Measurements from ENCODE around the gene ACAA1. TPM values are rescaled to one million over a fixed set of nuclear protein-coding genes. Genes with fewer than 3 reads are reported as not detected.

The ACAA1 gene
- total RNA-seq, 6 experiments from 2014 or later, result 192 to 441 (median 309) TPM

DNA sequence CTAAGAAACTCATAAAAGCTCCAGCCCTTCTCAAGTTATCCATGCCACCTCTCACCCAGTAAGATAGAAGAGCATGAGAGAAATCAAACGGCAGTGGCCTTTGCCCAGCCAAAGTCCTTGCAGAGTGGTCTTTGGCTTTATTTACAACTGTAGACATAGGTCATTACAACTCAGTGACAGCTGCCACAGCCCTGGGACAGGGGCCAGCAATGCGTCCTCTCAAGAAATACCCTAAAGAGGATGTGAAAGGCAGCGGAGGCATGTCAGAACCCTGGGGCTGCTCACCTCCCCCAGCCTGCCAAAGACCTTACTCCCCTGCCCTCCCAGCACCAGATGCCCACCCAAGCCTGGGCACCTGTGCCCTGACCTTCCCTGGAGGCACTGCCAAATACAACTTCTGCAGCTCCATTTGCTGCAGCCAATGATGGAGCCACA, 6.3 kb downstream of the ACAA1 start:
- Histone ChIP-seq H3K27me3 (no peaks in the 10 kb centered on the region), H3K4me1 (peaks cover 0 to 87% (median 42%) of the 10 kb centered on the region in 4 donors), H3K9me3 (no peaks in the 10 kb centered on the region), H3K4me3 (peak overlapping the region in 1 of 3 donors; percentile 12), H3K27ac (peak overlapping the region; percentile 18 to 90 (median 76)), H3K36me3 (peaks cover 0 to 83% (median 37%) of the 10 kb centered on the region in 4 donors)
- DNase-seq (peak; percentile 71 to 94 (median 89)), ATAC-seq (peak; percentile 46 to 66 (median 54))
- WGBS (ENCODE audit: insufficient coverage, low coverage, low lambda C conversion rate, missing lambda C conversion rate), result 31% methylated on average over 3 of the region's 3 CpGs
- intact Hi-C loops (cut with DNase I), result no loop called here
- TF ChIP-seq, protein P1, sequence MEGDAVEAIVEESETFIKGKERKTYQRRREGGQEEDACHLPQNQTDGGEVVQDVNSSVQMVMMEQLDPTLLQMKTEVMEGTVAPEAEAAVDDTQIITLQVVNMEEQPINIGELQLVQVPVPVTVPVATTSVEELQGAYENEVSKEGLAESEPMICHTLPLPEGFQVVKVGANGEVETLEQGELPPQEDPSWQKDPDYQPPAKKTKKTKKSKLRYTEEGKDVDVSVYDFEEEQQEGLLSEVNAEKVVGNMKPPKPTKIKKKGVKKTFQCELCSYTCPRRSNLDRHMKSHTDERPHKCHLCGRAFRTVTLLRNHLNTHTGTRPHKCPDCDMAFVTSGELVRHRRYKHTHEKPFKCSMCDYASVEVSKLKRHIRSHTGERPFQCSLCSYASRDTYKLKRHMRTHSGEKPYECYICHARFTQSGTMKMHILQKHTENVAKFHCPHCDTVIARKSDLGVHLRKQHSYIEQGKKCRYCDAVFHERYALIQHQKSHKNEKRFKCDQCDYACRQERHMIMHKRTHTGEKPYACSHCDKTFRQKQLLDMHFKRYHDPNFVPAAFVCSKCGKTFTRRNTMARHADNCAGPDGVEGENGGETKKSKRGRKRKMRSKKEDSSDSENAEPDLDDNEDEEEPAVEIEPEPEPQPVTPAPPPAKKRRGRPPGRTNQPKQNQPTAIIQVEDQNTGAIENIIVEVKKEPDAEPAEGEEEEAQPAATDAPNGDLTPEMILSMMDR (IDR thresholded peaks at IDR 0.05), result no peak
- TF ChIP-seq POLR2A (IDR thresholded peaks at IDR 0.05), result no peak

DNA sequence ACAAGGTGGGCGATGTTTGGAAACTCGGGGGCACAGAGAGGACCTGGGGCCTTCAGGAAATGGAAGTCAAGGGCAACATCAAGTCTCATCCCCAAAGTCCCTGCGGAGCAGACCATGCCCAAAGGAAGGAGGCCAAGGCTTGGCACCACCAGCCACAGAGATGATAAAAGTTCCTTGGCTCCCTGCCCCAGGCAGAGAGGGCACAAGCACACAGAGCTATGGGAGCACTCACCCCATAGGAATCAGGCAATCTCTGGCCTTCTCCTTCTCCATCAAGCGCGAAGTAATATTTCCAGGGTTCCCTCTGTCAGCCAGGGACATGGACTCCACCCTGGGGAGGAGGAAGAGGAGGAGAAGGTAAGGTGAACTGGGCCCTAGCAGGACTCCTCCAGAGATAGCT, 7.9 kb downstream of the ACAA1 start:
- intact Hi-C loops (cut with DNase I), result loop anchor here in 1 of 2 donors (10.0 kb wide), 1 partner anchor 346 kb away; no protein-coding TSS in a partner anchor
- Histone ChIP-seq H3K27ac (peak overlapping the region in 2 of 3 donors; percentile 59 to 90), H3K27me3 (no peaks in the 10 kb centered on the region), H3K9me3 (no peaks in the 10 kb centered on the region), H3K4me1 (peaks cover 0 to 83% (median 43%) of the 10 kb centered on the region in 4 donors), H3K36me3 (peaks cover 0 to 89% (median 47%) of the 10 kb centered on the region in 4 donors), H3K4me3 (no peak overlapping the region)
- TF ChIP-seq POLR2A (IDR thresholded peaks at IDR 0.05), result no peak
- TF ChIP-seq, protein P1 (IDR thresholded peaks at IDR 0.05), result no peak
- peak; percentile 31 to 78 (median 69) for DNase-seq
- peak in 1 of 4 donors; percentile 3 for ATAC-seq
- WGBS (ENCODE audit: insufficient coverage, low coverage, low lambda C conversion rate, missing lambda C conversion rate), result 60% methylated on average over 2 of the region's 5 CpGs

DNA sequence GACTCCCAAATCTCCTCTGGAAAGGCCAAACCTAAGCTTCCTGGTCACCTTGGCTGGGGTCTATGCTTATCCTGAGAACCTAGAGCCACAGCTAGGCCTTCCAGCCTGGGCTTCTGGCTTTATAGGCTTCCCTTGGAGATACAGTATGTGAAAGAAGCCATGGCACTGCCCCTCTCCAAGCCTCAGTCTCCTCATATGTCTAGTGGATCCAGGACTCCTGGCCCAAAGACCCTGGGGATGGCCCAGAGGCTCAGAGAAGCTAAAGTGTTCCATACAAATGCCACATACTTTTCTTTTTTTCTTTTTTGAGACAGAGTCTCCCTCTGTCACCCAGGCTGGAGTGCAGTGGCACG, 8.6 kb downstream of the ACAA1 start:
- no peak for DNase-seq
- no peak overlapping the region for H3K4me3 ChIP-seq
- TF ChIP-seq, protein P1 (IDR thresholded peaks at IDR 0.05), result no peak
- no peak for TF ChIP-seq POLR2A (IDR thresholded peaks at IDR 0.05)
- WGBS (ENCODE audit: insufficient coverage, low coverage, low lambda C conversion rate, missing lambda C conversion rate), result 33% methylated on average over 1 of the region's 1 CpG
- ATAC-seq, result no peak
- intact Hi-C loops (cut with DNase I), result loop anchor here in 1 of 2 donors (10.0 kb wide), 1 partner anchor 347 kb away; no protein-coding TSS in a partner anchor
- peaks cover 0 to 86% (median 42%) of the 10 kb centered on the region in 4 donors for H3K4me1 ChIP-seq
- peak overlapping the region in 1 of 3 donors; percentile 90 for H3K27ac ChIP-seq
- H3K36me3 ChIP-seq, result peaks cover 0 to 91% (median 49%) of the 10 kb centered on the region in 4 donors
- H3K9me3 ChIP-seq, result no peaks in the 10 kb centered on the region
- H3K27me3 ChIP-seq, result no peaks in the 10 kb centered on the region

DNA sequence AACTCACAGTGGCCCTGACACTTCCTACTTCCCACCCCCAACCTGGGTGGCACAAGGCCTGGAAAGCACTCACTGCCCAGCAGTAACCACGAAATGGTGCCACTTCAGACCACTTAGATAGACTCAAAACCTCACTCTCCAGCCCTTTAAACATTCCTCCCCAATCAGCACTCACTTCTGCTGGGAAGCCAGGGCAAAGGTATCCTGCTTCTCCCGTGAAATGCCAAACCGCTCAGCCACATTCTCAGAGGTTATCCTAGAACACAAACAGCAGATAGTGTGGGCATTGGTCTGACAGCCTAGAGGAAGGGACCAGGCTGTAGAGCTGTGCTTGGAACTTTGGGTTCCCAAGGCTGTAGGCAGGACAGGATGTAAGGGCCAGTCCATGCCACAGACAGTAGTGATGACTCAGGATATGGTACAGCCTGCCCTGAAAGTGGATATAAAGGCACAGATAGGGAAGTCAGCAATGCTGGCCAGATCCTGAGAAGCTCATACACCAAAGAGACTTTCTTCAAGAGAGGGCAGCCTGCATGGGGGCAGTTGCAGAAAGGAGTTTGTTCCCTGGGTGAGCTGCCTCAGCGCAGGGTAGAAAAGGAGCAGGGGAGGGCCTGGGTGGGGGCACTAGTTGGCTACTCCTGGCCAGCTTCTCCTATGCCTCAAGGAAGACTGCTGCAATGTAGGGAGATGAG, 9.2 kb downstream of the ACAA1 start:
- Histone ChIP-seq H3K4me1 (peaks cover 0 to 86% (median 42%) of the 10 kb centered on the region in 4 donors), H3K4me3 (no peak overlapping the region), H3K27me3 (no peaks in the 10 kb centered on the region), H3K27ac (peak overlapping the region in 1 of 3 donors; percentile 90), H3K36me3 (peaks cover 0 to 92% (median 51%) of the 10 kb centered on the region in 4 donors), H3K9me3 (no peaks in the 10 kb centered on the region)
- DNase-seq, result peak in 2 of 3 donors; percentile 12 to 38
- no peak for TF ChIP-seq POLR2A (IDR thresholded peaks at IDR 0.05)
- TF ChIP-seq, protein P1 (IDR thresholded peaks at IDR 0.05), result no peak
- ATAC-seq, result no peak
- intact Hi-C loops (cut with DNase I), result loop anchor here in 1 of 2 donors (10.0 kb wide), 1 partner anchor 347 kb away; no protein-coding TSS in a partner anchor
- 33% methylated on average over 4 of the region's 4 CpGs for WGBS (ENCODE audit: insufficient coverage, low coverage, low lambda C conversion rate, missing lambda C conversion rate)

Data from right lobe of liver (tissue), 6 donors.